ENCODE data around the gene CDCA3. TPM values are rescaled to one million over a fixed set of nuclear protein-coding genes. Genes with fewer than 3 reads are reported as not detected.

Gene CDCA3
- total RNA-seq, 4 donors from 2014 or later: 2.0 to 7.1 (median 2.9) TPM

DNA sequence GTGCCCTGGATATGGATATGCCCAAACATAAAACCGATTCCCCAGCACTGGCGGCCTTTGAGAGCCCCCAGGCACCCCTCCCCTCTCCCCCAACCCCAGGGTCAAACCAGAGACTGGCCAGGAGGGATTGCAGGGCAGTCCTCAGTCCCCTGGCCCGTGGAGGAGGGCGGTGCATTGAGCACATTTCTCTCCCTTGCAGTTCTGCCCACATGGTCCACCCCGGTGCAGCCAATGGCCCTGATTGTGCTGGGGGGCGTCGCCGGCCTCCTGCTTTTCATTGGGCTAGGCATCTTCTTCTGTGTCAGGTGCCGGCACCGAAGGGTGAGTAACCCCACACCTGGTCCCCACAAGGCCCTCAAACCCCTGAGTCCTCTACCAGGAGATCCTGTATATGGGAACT lies 32.9 kb downstream of the CDCA3 start:
- DNase-seq (ENCODE audit: low spot score in 2 of 2): no peak
- intact Hi-C loops (cut with DNase I; ENCODE audit: low total_unique reads): loop anchor here (5.0 kb wide), 1 partner anchor 81 kb away; no protein-coding TSS in a partner anchor
- 70 to 88% methylated on average over 9 to 10 of the region's 10 CpGs for WGBS, 2 donors
- H3K4me3 ChIP-seq (ENCODE audit: low read depth, poor library complexity, severe bottlenecking): no peak overlapping the region
- TF ChIP-seq, protein P1, sequence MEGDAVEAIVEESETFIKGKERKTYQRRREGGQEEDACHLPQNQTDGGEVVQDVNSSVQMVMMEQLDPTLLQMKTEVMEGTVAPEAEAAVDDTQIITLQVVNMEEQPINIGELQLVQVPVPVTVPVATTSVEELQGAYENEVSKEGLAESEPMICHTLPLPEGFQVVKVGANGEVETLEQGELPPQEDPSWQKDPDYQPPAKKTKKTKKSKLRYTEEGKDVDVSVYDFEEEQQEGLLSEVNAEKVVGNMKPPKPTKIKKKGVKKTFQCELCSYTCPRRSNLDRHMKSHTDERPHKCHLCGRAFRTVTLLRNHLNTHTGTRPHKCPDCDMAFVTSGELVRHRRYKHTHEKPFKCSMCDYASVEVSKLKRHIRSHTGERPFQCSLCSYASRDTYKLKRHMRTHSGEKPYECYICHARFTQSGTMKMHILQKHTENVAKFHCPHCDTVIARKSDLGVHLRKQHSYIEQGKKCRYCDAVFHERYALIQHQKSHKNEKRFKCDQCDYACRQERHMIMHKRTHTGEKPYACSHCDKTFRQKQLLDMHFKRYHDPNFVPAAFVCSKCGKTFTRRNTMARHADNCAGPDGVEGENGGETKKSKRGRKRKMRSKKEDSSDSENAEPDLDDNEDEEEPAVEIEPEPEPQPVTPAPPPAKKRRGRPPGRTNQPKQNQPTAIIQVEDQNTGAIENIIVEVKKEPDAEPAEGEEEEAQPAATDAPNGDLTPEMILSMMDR (IDR thresholded peaks at IDR 0.05): no peak
- TF ChIP-seq POLR2A (IDR thresholded peaks at IDR 0.05): no peak

DNA sequence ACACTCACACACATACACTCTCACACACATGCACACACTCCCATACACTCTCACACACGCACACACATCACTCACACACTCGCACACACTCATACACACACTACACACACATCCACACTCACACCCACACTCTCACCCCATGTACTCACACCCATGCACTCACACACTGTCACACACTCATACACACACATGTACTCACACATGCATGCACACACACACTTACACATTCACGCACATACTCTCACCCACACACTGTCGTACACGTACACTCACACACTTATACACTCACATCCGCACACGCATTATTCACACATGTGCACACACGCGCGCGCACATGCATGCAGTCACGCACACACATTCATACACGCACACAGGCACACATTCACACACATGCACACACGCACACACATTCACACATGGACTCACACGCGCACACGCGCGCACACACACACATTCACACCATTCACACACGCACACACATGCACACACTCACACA lies 33.4 kb downstream of the CDCA3 start:
- 80 to 94% methylated on average over 20 of the region's 20 CpGs for WGBS, 2 donors
- intact Hi-C loops (cut with DNase I; ENCODE audit: low total_unique reads): loop anchor here (5.0 kb wide), 1 partner anchor 80 kb away; no protein-coding TSS in a partner anchor
- DNase-seq (ENCODE audit: low spot score in 2 of 2): no peak
- TF ChIP-seq, protein P1 (IDR thresholded peaks at IDR 0.05): peak in 1 of 3 donors; percentile 59
- no peak for TF ChIP-seq POLR2A (IDR thresholded peaks at IDR 0.05)
- H3K4me3 ChIP-seq (ENCODE audit: low read depth, poor library complexity, severe bottlenecking): no peak overlapping the region

DNA sequence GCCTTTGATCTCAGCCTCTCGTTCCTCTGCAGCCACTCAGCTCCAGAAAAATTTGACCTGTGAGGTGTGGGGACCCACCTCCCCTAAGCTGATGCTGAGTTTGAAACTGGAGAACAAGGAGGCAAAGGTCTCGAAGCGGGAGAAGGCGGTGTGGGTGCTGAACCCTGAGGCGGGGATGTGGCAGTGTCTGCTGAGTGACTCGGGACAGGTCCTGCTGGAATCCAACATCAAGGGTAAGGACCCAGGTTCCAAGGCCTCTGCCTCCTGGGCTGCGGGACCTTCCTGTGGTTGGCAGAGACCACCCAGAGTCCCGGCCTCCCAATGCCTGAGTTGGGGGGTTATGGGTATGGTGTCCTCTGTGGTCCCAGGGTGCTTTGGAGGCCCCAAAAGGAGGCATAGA lies 34.0 kb downstream of the CDCA3 start:
- TF ChIP-seq POLR2A (IDR thresholded peaks at IDR 0.05): no peak
- TF ChIP-seq, protein P1 (IDR thresholded peaks at IDR 0.05): no peak
- H3K4me3 ChIP-seq (ENCODE audit: low read depth, poor library complexity, severe bottlenecking): no peak overlapping the region
- intact Hi-C loops (cut with DNase I; ENCODE audit: low total_unique reads): loop anchor here (5.0 kb wide), 1 partner anchor 80 kb away; no protein-coding TSS in a partner anchor
- no peak for DNase-seq (ENCODE audit: low spot score in 2 of 2)
- WGBS, 2 donors: 85 to 89% methylated on average over 7 to 8 of the region's 8 CpGs

DNA sequence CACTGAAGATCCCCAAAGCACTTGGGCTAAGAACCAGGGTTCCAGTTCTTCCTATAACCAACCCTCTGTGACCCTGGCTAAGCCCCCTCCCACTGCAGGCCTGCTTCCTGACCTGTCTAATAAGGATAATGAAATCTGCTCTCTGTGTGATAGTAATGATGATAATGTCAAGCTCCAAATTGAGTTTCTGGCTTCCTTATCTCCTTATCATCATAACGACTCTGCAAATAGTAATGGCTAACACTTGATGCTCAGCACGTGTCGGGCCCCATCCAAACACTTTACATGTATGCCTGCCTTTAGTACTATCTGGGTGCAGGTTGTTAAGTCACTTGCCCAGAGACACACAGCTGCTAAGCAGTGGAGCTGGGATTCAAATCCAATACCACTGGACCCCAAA lies 34.5 kb downstream of the CDCA3 start:
- no peak for DNase-seq (ENCODE audit: low spot score in 2 of 2)
- TF ChIP-seq, protein P1 (IDR thresholded peaks at IDR 0.05): no peak
- no peak for TF ChIP-seq POLR2A (IDR thresholded peaks at IDR 0.05)
- no peak overlapping the region for H3K4me3 ChIP-seq (ENCODE audit: low read depth, poor library complexity, severe bottlenecking)
- 59 to 66% methylated on average over 3 of the region's 3 CpGs for WGBS, 2 donors
- intact Hi-C loops (cut with DNase I; ENCODE audit: low total_unique reads): loop anchor here (5.0 kb wide), 1 partner anchor 79 kb away; no protein-coding TSS in a partner anchor

DNA sequence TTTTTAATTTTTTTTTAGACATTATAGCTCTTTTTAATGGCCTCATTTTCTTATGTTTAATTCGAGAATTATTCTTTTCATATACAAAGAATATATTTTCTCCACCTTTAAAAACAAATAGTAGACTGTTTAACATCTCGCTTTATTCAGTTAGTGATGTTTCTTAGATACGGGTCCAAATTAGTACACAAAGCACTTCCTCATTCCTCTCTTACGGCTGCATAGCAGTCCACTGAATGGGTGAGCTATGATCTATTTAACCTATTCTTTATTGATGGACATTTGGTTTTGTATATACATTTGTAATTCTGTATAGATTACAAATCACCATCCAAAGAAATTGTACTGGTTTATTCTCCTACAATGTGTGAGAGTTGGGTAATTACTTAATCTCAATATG lies 37.7 kb downstream of the CDCA3 start:
- intact Hi-C loops (cut with DNase I; ENCODE audit: low total_unique reads): no loop called here
- TF ChIP-seq, protein P1 (IDR thresholded peaks at IDR 0.05): no peak
- no peak for TF ChIP-seq POLR2A (IDR thresholded peaks at IDR 0.05)
- WGBS, 2 donors: 52 to 64% methylated on average over 4 of the region's 4 CpGs
- H3K4me3 ChIP-seq (ENCODE audit: low read depth, poor library complexity, severe bottlenecking): no peak overlapping the region
- DNase-seq (ENCODE audit: low spot score in 2 of 2): no peak

DNA sequence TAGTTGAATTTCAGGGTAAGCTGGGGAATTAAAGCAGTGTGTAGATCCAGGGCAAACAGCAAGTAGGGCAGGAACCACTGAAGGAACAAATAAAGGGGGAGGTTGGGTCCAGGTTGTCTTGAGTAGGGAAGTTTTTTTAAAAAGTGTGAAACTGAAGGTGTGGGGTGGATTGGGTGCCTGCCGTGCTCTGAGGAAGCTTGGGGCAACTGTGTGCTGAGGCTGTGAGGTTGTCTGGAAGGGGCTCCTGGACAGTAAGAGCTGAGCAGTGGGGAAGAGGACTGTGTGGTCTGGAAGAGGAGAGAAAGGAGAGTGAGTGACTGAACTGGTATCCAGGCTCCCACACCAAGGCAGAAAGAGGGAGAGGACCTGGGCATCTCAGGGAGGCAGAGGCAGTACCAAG lies 40.3 kb downstream of the CDCA3 start:
- intact Hi-C loops (cut with DNase I; ENCODE audit: low total_unique reads): no loop called here
- no peak for TF ChIP-seq POLR2A (IDR thresholded peaks at IDR 0.05)
- TF ChIP-seq, protein P1 (IDR thresholded peaks at IDR 0.05): no peak
- no peak for DNase-seq (ENCODE audit: low spot score in 2 of 2)
- H3K4me3 ChIP-seq (ENCODE audit: low read depth, poor library complexity, severe bottlenecking): no peak overlapping the region
- 69 to 85% methylated on average over 1 of the region's 1 CpG for WGBS, 2 donors

All from lower leg skin (tissue), 4 donors.